ENCODE results near the gene BFSP2.

DNA sequence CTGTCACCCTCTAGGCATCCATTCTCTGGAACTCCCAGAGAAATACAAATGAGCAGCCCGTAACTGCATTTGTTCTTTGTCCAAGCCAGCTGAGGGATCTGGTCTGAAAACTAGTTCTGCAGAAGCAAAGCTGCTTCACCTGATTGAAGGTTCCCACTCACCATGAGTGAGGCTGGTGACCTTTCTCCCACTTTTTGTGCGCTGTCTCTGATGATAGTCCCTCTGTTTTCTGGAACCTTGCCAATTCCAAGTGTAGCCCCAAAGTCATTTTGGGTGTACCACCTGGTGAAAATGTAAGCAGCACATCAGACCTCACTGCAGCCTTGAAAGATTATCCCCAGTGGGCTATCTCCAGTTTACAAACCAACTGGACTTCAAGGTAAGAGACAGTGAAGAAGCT is 39.4 kb upstream of the BFSP2 start:
- TF ChIP-seq POLR2AphosphoS5 (IDR thresholded peaks at IDR 0.05; ENCODE audit: low read depth, low read length): no peak
- TF ChIP-seq POLR2A (IDR thresholded peaks at IDR 0.05; ENCODE audit: low read depth, low read length): no peak
- no peak for TF ChIP-seq TAF1 (IDR thresholded peaks at IDR 0.05; ENCODE audit: low read depth, low read length)
- TF ChIP-seq SPI1 (IDR thresholded peaks at IDR 0.05; ENCODE audit: low read depth, low read length): no peak
- no peak for TF ChIP-seq POU2F2 (IDR thresholded peaks at IDR 0.05; ENCODE audit: low read depth, low read length)
- no peak for TF ChIP-seq PAX5 (IDR thresholded peaks at IDR 0.05; ENCODE audit: insufficient read depth, low read length, severe bottlenecking)
